ENCODE data around the gene ATG4A.

GRCh38 chrX:108053218-108053617 lies 38.4 kb upstream of the ATG4A start:
- TF ChIP-seq EZH2phosphoT487 (IDR thresholded peaks at IDR 0.05; ENCODE audit: insufficient read depth, low read depth) (no peak), EZH2 (IDR thresholded peaks at IDR 0.05; ENCODE audit: insufficient read depth, poor library complexity, severe bottlenecking) (no peak)

Measured in GM23248 (cell line).